Stomach (tissue), 9 donors: ENCODE results near the gene TMEM8B. TPM values are rescaled to one million over a fixed set of nuclear protein-coding genes. Genes with fewer than 3 reads are reported as not detected.

Source experiments
- DNase-seq, 2 donors: peaks; one replicate each; pipeline versions ENCODE4 v3.0.0 to v3.0.0-alpha.2; 2013 to 2019
- H3K27ac ChIP-seq, 5 donors: fragments of 200-600 bp in 4 of 5; sonication (generic) in 4 of 5; one replicate each; pipeline ENCODE4 v1.5.1; 2013 to 2019; ENCODE audit warnings: mild to moderate bottlenecking in 1 of 5, moderate library complexity in 1 of 5
- H3K27me3 ChIP-seq, 3 donors: fragments of 200-600 bp; sonication (generic); one replicate each; pipeline ENCODE4 v1.5.1; 2017 to 2019; ENCODE audit warnings: mixed run types in 1 of 3
- H3K36me3 ChIP-seq, 4 donors: fragments of 200-600 bp; sonication (generic); 1 replicate in 3 of 4; 2 replicates in 1 of 4; pipeline ENCODE4 v1.5.1; 2016 to 2019
- H3K4me1 ChIP-seq, 4 donors: fragments of 200-600 bp; sonication (generic); one replicate each; pipeline ENCODE4 v1.5.1; 2016 to 2019
- H3K4me3 ChIP-seq, 4 donors: fragments of 200-600 bp; sonication (generic) in 3 of 4; one replicate each; pipeline ENCODE4 v1.5.1; 2016 to 2019; ENCODE audit warnings: mild to moderate bottlenecking in 1 of 4
- H3K9me3 ChIP-seq, 4 donors: fragments of 200-600 bp; sonication (generic); one replicate each; pipeline ENCODE4 v1.5.1; 2016 to 2019
- EP300 ChIP-seq: sonication (generic); formaldehyde crosslinking; IDR thresholded peaks from one replicate; pipeline ENCODE4 v1.6.1; 2017; ENCODE audit warnings: antibody characterized with exemption
- POLR2A ChIP-seq, 4 donors: fragments of 450-650 bp; IDR thresholded peaks; one replicate each; pipeline ENCODE4 v1.6.1; 2016; ENCODE audit warnings: antibody characterized with exemption in 4 of 4, control low read depth in 2 of 4, mild to moderate bottlenecking in 1 of 4, moderate library complexity in 1 of 4
- POLR2AphosphoS5 ChIP-seq, 3 donors: sonication (generic); formaldehyde crosslinking; IDR thresholded peaks; one replicate each; pipeline ENCODE4 v1.6.1; 2016; ENCODE audit warnings: antibody characterized with exemption in 3 of 3
- WGBS, 5 donors: extraction: QIAGEN DNeasy Blood & Tissue Kit in 3 of 5; methylation state at CpG; one replicate each; pipeline versions ENCODE4 v1.1.5 to v1.1.7; 2013 to 2018; 5-methylcytosine and 5-hydroxymethylcytosine counted together
- intact Hi-C: fragments of 100-400 bp; cut with DNase I; formaldehyde crosslinking; loops from one replicate; pipeline ENCODE4 v1.15.1; 2023; ENCODE audit warnings: low total_unique reads
- polyA plus RNA-seq, 3 donors: library from polyadenylated mRNA; stranded (reverse); fragments of 200-250 nt; gene quantifications; one replicate each; pipeline ENCODE4 v1.2.3, GENCODE V29; 2013
- total RNA-seq, 5 donors: library from RNA; depleted of rRNA; stranded (reverse); fragments of >200 nt; gene quantifications; one replicate each; pipeline versions ENCODE4 v1.1.0 to v1.2.3, GENCODE V29; 2014 to 2016
- TF ChIP-seq, protein P1 (sequence below), 7 experiments: fragments of 450-650 bp in 4 of 7; fragments of 200-600 bp in 3 of 7; sonication (generic) in 3 of 7; IDR thresholded peaks; one replicate each; pipeline ENCODE4 v1.5.1; 2016 to 2019; ENCODE audit warnings: antibody characterized with exemption in 7 of 7, control low read depth in 2 of 7, mild to moderate bottlenecking in 1 of 7
- donor health status: healthy with polysubstance abuse.
- donor health status: Bipolar disorder and iron deficiency.
- donor health status: healthy.

TMEM8B gene
- total and polyA plus RNA-seq, 8 donors: 4.6 to 81.4 (median 8.1) TPM

DNA sequence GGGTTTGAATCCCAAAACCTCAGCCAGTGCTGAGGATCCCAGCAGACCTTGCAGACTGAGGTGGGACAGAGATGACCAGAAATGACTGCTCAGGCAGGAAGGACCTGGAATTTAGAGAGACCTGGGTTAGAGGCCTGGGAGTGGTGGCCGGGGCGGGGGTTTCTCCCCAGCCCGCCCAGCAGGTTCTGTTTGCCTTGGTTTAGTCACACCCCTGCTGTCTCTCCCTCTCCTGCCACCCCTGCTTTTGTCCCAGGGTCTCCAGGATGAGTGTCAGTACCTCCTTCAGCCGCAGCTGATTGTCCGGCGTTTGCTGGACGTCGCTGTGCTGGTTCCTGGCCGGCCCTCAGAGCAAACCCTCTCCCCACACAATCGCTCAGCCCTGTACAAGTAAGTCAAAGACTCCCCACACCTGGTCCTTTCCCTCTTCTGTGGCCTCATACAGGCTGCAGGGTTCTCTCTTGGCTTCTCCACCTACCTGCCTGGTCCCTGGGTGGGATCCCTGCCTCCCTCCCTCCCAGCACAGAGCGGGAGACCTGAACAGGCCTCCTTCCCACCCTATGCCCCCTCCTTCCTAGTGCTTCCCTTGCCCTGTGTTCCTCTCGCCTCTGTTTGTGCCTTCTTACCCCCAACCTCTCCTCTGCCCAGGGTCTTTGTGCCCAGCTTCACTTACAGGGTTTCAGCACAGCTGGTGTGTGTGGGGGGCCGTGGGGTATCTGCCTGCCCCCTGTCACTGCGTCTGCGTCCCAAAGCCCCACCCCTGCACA, 12.0 kb downstream of the TMEM8B start:
- H3K27me3 ChIP-seq: peaks cover 0 to 10% (median 0%) of the 10 kb centered on the region in 3 donors
- WGBS, 5 donors: 75 to 93% (median 91%) methylated on average over 15 of the region's 15 CpGs
- peaks cover 0 to 9% (median under 1%) of the 10 kb centered on the region in 4 donors for H3K36me3 ChIP-seq
- intact Hi-C loops: no loop called here
- DNase-seq: peak in 1 of 2 donors; percentile 52
- peaks cover 25 to 38% (median 28%) of the 10 kb centered on the region in 4 donors for H3K4me1 ChIP-seq
- H3K4me3 ChIP-seq: no peak overlapping the region
- no peak for TF ChIP-seq POLR2AphosphoS5 (IDR thresholded peaks at IDR 0.05)
- TF ChIP-seq, protein P1, sequence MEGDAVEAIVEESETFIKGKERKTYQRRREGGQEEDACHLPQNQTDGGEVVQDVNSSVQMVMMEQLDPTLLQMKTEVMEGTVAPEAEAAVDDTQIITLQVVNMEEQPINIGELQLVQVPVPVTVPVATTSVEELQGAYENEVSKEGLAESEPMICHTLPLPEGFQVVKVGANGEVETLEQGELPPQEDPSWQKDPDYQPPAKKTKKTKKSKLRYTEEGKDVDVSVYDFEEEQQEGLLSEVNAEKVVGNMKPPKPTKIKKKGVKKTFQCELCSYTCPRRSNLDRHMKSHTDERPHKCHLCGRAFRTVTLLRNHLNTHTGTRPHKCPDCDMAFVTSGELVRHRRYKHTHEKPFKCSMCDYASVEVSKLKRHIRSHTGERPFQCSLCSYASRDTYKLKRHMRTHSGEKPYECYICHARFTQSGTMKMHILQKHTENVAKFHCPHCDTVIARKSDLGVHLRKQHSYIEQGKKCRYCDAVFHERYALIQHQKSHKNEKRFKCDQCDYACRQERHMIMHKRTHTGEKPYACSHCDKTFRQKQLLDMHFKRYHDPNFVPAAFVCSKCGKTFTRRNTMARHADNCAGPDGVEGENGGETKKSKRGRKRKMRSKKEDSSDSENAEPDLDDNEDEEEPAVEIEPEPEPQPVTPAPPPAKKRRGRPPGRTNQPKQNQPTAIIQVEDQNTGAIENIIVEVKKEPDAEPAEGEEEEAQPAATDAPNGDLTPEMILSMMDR (IDR thresholded peaks at IDR 0.05): no peak
- no peak for TF ChIP-seq POLR2A (IDR thresholded peaks at IDR 0.05)
- TF ChIP-seq EP300: no peak
- H3K27ac ChIP-seq: no peak overlapping the region
- H3K9me3 ChIP-seq: no peaks in the 10 kb centered on the region

DNA sequence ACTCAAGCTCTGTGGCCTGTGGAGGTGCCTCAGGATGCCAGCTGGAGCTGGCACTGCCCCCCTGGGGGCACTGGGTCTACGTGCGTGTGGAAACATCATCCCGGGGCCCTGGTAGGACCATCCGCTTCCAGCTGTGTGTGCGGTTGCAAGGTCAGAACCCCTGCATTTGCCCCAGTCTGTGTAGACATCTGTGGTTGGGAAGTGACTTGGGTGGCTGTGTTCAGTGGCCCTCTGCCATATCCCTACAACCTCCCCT, 12.5 kb downstream of the TMEM8B start:
- no peaks in the 10 kb centered on the region for H3K9me3 ChIP-seq
- H3K36me3 ChIP-seq: peaks cover 0 to 14% (median 4%) of the 10 kb centered on the region in 4 donors
- TF ChIP-seq POLR2AphosphoS5 (IDR thresholded peaks at IDR 0.05): no peak
- no peak for TF ChIP-seq EP300
- TF ChIP-seq, protein P1 (IDR thresholded peaks at IDR 0.05): no peak
- TF ChIP-seq POLR2A (IDR thresholded peaks at IDR 0.05): no peak
- no peak overlapping the region for H3K27ac ChIP-seq
- 71 to 96% (median 85%) methylated on average over 4 to 5 of the region's 5 CpGs for WGBS, 5 donors
- intact Hi-C loops: no loop called here
- H3K27me3 ChIP-seq: peaks cover 0 to 15% (median 0%) of the 10 kb centered on the region in 3 donors
- DNase-seq: no peak
- H3K4me1 ChIP-seq: peaks cover 30 to 43% (median 31%) of the 10 kb centered on the region in 4 donors
- no peak overlapping the region for H3K4me3 ChIP-seq

DNA sequence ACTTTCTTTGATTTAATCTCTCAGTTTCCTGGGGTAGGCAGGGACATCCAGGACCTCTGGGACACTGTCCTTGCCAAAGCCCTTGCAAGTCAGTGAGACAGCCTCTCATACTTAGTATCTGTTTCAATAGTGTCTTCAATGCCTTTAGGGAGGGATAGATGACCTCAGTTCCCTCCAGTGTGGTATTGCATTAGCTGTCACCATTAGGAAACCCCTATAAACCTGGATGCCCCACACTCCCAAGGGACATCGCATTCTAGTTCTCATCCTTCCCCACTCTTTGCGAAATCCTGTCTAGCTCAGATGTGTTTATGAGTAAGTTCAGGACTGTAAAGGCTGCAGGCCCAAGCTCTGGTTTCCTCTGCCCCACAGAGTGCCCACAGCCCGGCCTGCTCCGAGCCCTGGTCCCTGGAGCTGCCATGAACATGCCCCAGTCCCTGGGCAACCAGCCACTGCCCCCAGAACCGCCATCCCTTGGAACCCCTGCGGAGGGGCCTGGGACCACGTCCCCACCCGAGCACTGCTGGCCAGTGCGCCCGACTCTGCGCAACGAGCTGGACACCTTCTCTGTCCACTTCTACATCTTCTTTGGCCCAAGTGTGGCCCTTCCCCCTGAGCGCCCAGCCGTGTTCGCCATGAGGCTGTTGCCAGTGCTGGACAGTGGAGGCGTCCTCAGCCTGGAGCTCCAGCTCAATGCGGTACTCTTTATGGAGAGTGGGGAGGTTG, 13.2 kb downstream of the TMEM8B start:
- Histone ChIP-seq H3K36me3 (peaks cover 0 to 20% (median 11%) of the 10 kb centered on the region in 4 donors), H3K27me3 (peaks cover 0 to 16% (median 0%) of the 10 kb centered on the region in 3 donors), H3K4me3 (no peak overlapping the region), H3K27ac (peak overlapping the region in 1 of 5 donors; percentile 82), H3K4me1 (peaks cover 34 to 49% (median 36%) of the 10 kb centered on the region in 4 donors), H3K9me3 (no peaks in the 10 kb centered on the region)
- DNase-seq: no peak
- TF ChIP-seq POLR2AphosphoS5 (IDR thresholded peaks at IDR 0.05) (no peak), POLR2A (IDR thresholded peaks at IDR 0.05) (no peak), EP300 (no peak)
- TF ChIP-seq, protein P1 (IDR thresholded peaks at IDR 0.05): no peak
- intact Hi-C loops: no loop called here
- 92 to 95% (median 93%) methylated on average over 9 to 17 of the region's 17 CpGs for WGBS, 5 donors

DNA sequence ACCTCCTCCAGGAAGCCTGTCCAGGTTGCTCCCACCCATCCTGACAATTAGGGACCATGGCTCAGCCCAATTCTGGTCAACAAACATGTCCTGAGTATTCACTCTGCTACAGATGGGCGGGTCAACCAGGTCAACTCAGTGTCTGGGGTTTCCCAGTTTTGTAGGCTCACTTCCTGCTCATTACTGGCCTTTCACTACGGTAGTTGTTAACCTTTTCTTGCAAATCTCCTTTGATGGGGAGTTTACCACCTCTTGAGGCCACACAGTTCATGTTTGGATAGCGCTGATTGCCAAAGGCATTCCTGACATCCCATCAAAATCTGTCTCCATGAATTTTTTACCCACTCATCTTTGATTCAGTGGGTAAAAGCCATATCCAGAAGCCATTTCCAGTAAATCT, 13.8 kb downstream of the TMEM8B start:
- intact Hi-C loops: no loop called here
- peak overlapping the region in 1 of 5 donors; percentile 82 for H3K27ac ChIP-seq
- TF ChIP-seq EP300: no peak
- TF ChIP-seq, protein P1 (IDR thresholded peaks at IDR 0.05): no peak
- TF ChIP-seq POLR2AphosphoS5 (IDR thresholded peaks at IDR 0.05): no peak
- no peak for TF ChIP-seq POLR2A (IDR thresholded peaks at IDR 0.05)
- H3K27me3 ChIP-seq: peaks cover 0 to 16% (median 0%) of the 10 kb centered on the region in 3 donors
- H3K4me3 ChIP-seq: no peak overlapping the region
- peaks cover 34 to 54% (median 39%) of the 10 kb centered on the region in 4 donors for H3K4me1 ChIP-seq
- DNase-seq: no peak
- H3K36me3 ChIP-seq: peaks cover 0 to 26% (median 15%) of the 10 kb centered on the region in 4 donors
- WGBS, 5 donors: 74 to 93% (median 82%) methylated on average over 3 of the region's 3 CpGs
- H3K9me3 ChIP-seq: no peaks in the 10 kb centered on the region
